Large intestine (tissue), 3 donors: Measurements from ENCODE around the gene RRP1B. TPM values are rescaled to one million over a fixed set of nuclear protein-coding genes. Genes with fewer than 3 reads are reported as not detected.

Experiments used
- DNase-seq, 2 donors: peaks; one replicate each; pipeline versions ENCODE4 v3.0.0 to v3.0.0-alpha.2; 2013
- H3K27ac ChIP-seq: one replicate; pipeline ENCODE4 v1.5.1; 2013; ENCODE audit warnings: low read length
- H3K27me3 ChIP-seq: 2 replicates; pipeline ENCODE4 v1.6.1; 2013; ENCODE audit warnings: low read length; ENCODE audit not compliant: control insufficient read depth, insufficient read depth
- H3K36me3 ChIP-seq: 2 replicates; pipeline ENCODE4 v1.6.1; 2013; ENCODE audit warnings: low read length; ENCODE audit not compliant: control insufficient read depth, insufficient read depth
- H3K4me1 ChIP-seq: one replicate; pipeline ENCODE4 v1.6.1; 2013; ENCODE audit warnings: low read length; ENCODE audit not compliant: control insufficient read depth, insufficient read depth
- H3K4me3 ChIP-seq: one replicate; pipeline ENCODE4 v1.5.1; 2013; ENCODE audit warnings: low read length
- H3K9me3 ChIP-seq: one replicate; pipeline ENCODE4 v1.6.1; 2013; ENCODE audit warnings: mild to moderate bottlenecking, low read depth, low read length, moderate library complexity; ENCODE audit not compliant: control insufficient read depth
- WGBS: methylation state at CpG from one replicate; pipeline ENCODE4 v1.1.5; 2013; ENCODE audit warnings: low lambda C conversion rate; ENCODE audit not compliant: insufficient coverage; 5-methylcytosine and 5-hydroxymethylcytosine counted together
- polyA plus RNA-seq: library from polyadenylated mRNA; unstranded; fragments of 120-200 nt; gene quantifications from one replicate; pipeline ENCODE4 v1.2.1, GENCODE V29; 2013

The RRP1B gene
- polyA plus RNA-seq, 1 donor, result 21.1 TPM

GRCh38 chr21:43688906-43689305, 29.5 kb downstream of the RRP1B start:
- no CpG with 5 or more reads among the region's 12 CpGs for whole genome bisulfite sequencing
- H3K27ac ChIP-seq, result no peak overlapping the region
- H3K4me1 ChIP-seq, result no peaks in the 10 kb centered on the region
- no peaks in the 10 kb centered on the region for H3K9me3 ChIP-seq
- DNase-seq, result no peak
- H3K4me3 ChIP-seq, result no peak overlapping the region
- no peaks in the 10 kb centered on the region for H3K27me3 ChIP-seq
- H3K36me3 ChIP-seq, result peaks cover 93% of the 10 kb centered on the region

- H3K27me3 ChIP-seq, result no peaks in the 10 kb centered on the region
- no peak overlapping the region for H3K27ac ChIP-seq
- WGBS, result 100% methylated on average over 3 of the region's 32 CpGs
- no peak overlapping the region for H3K4me3 ChIP-seq
- peaks cover 95% of the 10 kb centered on the region for H3K36me3 ChIP-seq
- H3K9me3 ChIP-seq, result no peaks in the 10 kb centered on the region
- H3K4me1 ChIP-seq, result no peaks in the 10 kb centered on the region
- no peak for DNase-seq
These were observed 30.4 kb downstream of the RRP1B start for GRCh38 chr21:43689556-43690337.

- DNase-seq, result no peak
- Histone ChIP-seq H3K36me3 (peaks cover 90% of the 10 kb centered on the region), H3K27me3 (no peaks in the 10 kb centered on the region), H3K9me3 (no peaks in the 10 kb centered on the region), H3K4me3 (no peak overlapping the region), H3K27ac (no peak overlapping the region), H3K4me1 (no peaks in the 10 kb centered on the region)
- no CpG with 5 or more reads among the region's 7 CpGs for WGBS
These were observed 31.0 kb downstream of the RRP1B start for GRCh38 chr21:43690346-43690745.

- Histone ChIP-seq H3K4me1 (no peaks in the 10 kb centered on the region), H3K36me3 (peaks cover 85% of the 10 kb centered on the region)
- no CpG with 5 or more reads among the region's 25 CpGs for WGBS
These were observed 31.9 kb downstream of the RRP1B start for GRCh38 chr21:43691086-43691795.

GRCh38 chr21:43691801-43692200, 32.4 kb downstream of the RRP1B start:
- Histone ChIP-seq H3K36me3 (peaks cover 84% of the 10 kb centered on the region), H3K4me3 (no peak overlapping the region), H3K9me3 (peaks cover 3% of the 10 kb centered on the region), H3K4me1 (no peaks in the 10 kb centered on the region), H3K27ac (no peak overlapping the region), H3K27me3 (no peaks in the 10 kb centered on the region)
- DNase-seq, result no peak
- no CpG with 5 or more reads among the region's 10 CpGs for WGBS

More at GRCh38 chr21:43691086-43691795, 31.9 kb downstream of the RRP1B start:
- Histone ChIP-seq H3K4me3 (no peak overlapping the region), H3K9me3 (peaks cover under 1% of the 10 kb centered on the region), H3K27me3 (no peaks in the 10 kb centered on the region), H3K27ac (no peak overlapping the region)
- DNase-seq, result no peak

GRCh38 chr21:43692949-43693348, 33.6 kb downstream of the RRP1B start:
- Histone ChIP-seq H3K9me3 (peaks cover 3% of the 10 kb centered on the region), H3K27me3 (no peaks in the 10 kb centered on the region), H3K36me3 (peaks cover 75% of the 10 kb centered on the region), H3K4me1 (no peaks in the 10 kb centered on the region), H3K4me3 (no peak overlapping the region), H3K27ac (no peak overlapping the region)
- WGBS, result no CpG with 5 or more reads among the region's 8 CpGs
- no peak for DNase-seq

GRCh38 chr21:43693981-43694380, 34.6 kb downstream of the RRP1B start:
- no peaks in the 10 kb centered on the region for H3K27me3 ChIP-seq
- WGBS, result no CpG with 5 or more reads among the region's 23 CpGs
- H3K27ac ChIP-seq, result no peak overlapping the region
- DNase-seq, result no peak
- no peak overlapping the region for H3K4me3 ChIP-seq
- H3K4me1 ChIP-seq, result peaks cover 1% of the 10 kb centered on the region
- H3K36me3 ChIP-seq, result peaks cover 65% of the 10 kb centered on the region
- H3K9me3 ChIP-seq, result peaks cover 3% of the 10 kb centered on the region

- Histone ChIP-seq H3K4me3 (no peak overlapping the region), H3K27ac (no peak overlapping the region), H3K9me3 (peaks cover 3% of the 10 kb centered on the region), H3K27me3 (no peaks in the 10 kb centered on the region), H3K4me1 (peaks cover 6% of the 10 kb centered on the region), H3K36me3 (peaks cover 59% of the 10 kb centered on the region)
- WGBS, result 100% methylated on average over 1 of the region's 27 CpGs
- DNase-seq, result no peak
These were observed 35.2 kb downstream of the RRP1B start for GRCh38 chr21:43694437-43695079.

GRCh38 chr21:43696214-43696613, 36.9 kb downstream of the RRP1B start:
- 80% methylated on average over 1 of the region's 17 CpGs for WGBS
- H3K27ac ChIP-seq, result no peak overlapping the region
- no peak for DNase-seq
- H3K4me1 ChIP-seq, result peaks cover 6% of the 10 kb centered on the region
- H3K4me3 ChIP-seq, result no peak overlapping the region
- peaks cover 3% of the 10 kb centered on the region for H3K9me3 ChIP-seq
- H3K36me3 ChIP-seq, result peaks cover 44% of the 10 kb centered on the region
- H3K27me3 ChIP-seq, result no peaks in the 10 kb centered on the region

- H3K9me3 ChIP-seq, result peaks cover 3% of the 10 kb centered on the region
- no peak for DNase-seq
- WGBS, result no CpG with 5 or more reads among the region's 11 CpGs
- H3K27me3 ChIP-seq, result no peaks in the 10 kb centered on the region
- H3K27ac ChIP-seq, result no peak overlapping the region
- peaks cover 29% of the 10 kb centered on the region for H3K36me3 ChIP-seq
- no peak overlapping the region for H3K4me3 ChIP-seq
- peaks cover 17% of the 10 kb centered on the region for H3K4me1 ChIP-seq
These were observed 38.6 kb downstream of the RRP1B start for GRCh38 chr21:43697758-43698643.
